HCT116 (cell line): ENCODE data around the gene SERPING1.

ENCODE experiments used
- CTCF ChIP-seq, 3 experiments: fragments of 200-600 bp in 1 of 3; sonication (generic) in 1 of 3; IDR thresholded peaks in 2 of 3; conservative IDR thresholded peaks in 1 of 3; 2 replicates each; pipeline ENCODE4 v1.5.1; 2012 to 2017; ENCODE audit warnings: low read depth in 2 of 3, low read length in 2 of 3, antibody characterized with exemption in 1 of 3, borderline replicate concordance in 1 of 3, control low read depth in 1 of 3, mild to moderate bottlenecking in 1 of 3, mixed read lengths in 1 of 3, mixed run types in 1 of 3, moderate library complexity in 1 of 3; ENCODE audit not compliant: insufficient read depth in 1 of 3
- EZH2phosphoT487 ChIP-seq: fragments of 200-600 bp; IDR thresholded peaks from 2 replicates; pipeline ENCODE4 v1.6.1; 2018; ENCODE audit warnings: antibody characterized with exemption, borderline replicate concordance
- FOSL1 ChIP-seq: IDR thresholded peaks from 2 replicates; pipeline ENCODE4 v1.6.1; 2012; ENCODE audit warnings: low read depth
- POLR2AphosphoS5 ChIP-seq: IDR thresholded peaks from 2 replicates; pipeline ENCODE4 v1.6.1; 2011; ENCODE audit warnings: mild to moderate bottlenecking, low read depth, low read length, moderate library complexity

GRCh38 chr11:57649826-57650738, 52.6 kb downstream of the SERPING1 start, which contains the start of gene YPEL4:
- TF ChIP-seq CTCF (IDR thresholded peaks at IDR 0.05 in 2 of 3, conservative IDR thresholded peaks at IDR 0.05 in 1 of 3; ENCODE audit: borderline replicate concordance in 1 of 3, insufficient read depth in 1 of 3, low read depth in 2 of 3, low read length in 2 of 3): no peak
- no peak for TF ChIP-seq EZH2phosphoT487
- 0 out of 2 replicates have a peak, but pooled peaks have one; percentile 32 for TF ChIP-seq FOSL1
- TF ChIP-seq POLR2AphosphoS5: no peak
